Body of pancreas (tissue), 4 donors: ENCODE measurements around the gene SIN3A. TPM values are rescaled to one million over a fixed set of nuclear protein-coding genes. Genes with fewer than 3 reads are reported as not detected.
"Not testable (repeated sequence)": the region's sequence is repeated elsewhere in the genome, so short reads cannot be mapped to it uniquely, and the experiment has no call there.

Experiments
- ATAC-seq: fragments of 150-250 bp; one replicate; pipeline ENCODE4 v1.9.1; 2016
- DNase-seq, 4 donors: peaks; one replicate each; pipeline ENCODE4 v3.0.0-alpha.2; 2019
- H3K27ac ChIP-seq, 4 donors: fragments of 200-600 bp; sonication (generic); 1 replicate in 3 of 4; 2 replicates in 1 of 4; pipeline versions ENCODE4 v1.5.1 to v1.6.1; 2016 to 2019; ENCODE audit warnings: mild to moderate bottlenecking in 1 of 4, mixed read lengths in 1 of 4, moderate library complexity in 1 of 4
- H3K27me3 ChIP-seq, 2 donors: fragments of 200-600 bp; sonication (generic); one replicate each; pipeline ENCODE4 v1.6.0; 2016; ENCODE audit warnings: mild to moderate bottlenecking in 1 of 2
- H3K36me3 ChIP-seq, 2 donors: fragments of 200-600 bp; sonication (generic); replicated peaks in 1 of 2; 2 replicates each; pipeline ENCODE4 v1.5.1; 2016; ENCODE audit warnings: low read depth in 2 of 2; ENCODE audit not compliant: insufficient read depth in 1 of 2
- H3K4me1 ChIP-seq: fragments of 200-600 bp; sonication (generic); one replicate; pipeline ENCODE4 v1.6.0; 2016
- H3K4me3 ChIP-seq, 2 donors: fragments of 200-600 bp; sonication (generic); 1 replicate in 1 of 2; 2 replicates in 1 of 2; pipeline ENCODE4 v1.5.1; 2016 to 2019
- H3K9me3 ChIP-seq, 3 donors: fragments of 200-600 bp; sonication (generic); 1 replicate in 2 of 3; 2 replicates in 1 of 3; pipeline ENCODE4 v1.5.1; 2016
- POLR2A ChIP-seq, 3 donors: fragments of 450-650 bp; IDR thresholded peaks; one replicate each; pipeline ENCODE4 v1.6.1; 2016; ENCODE audit warnings: antibody characterized with exemption in 3 of 3, mild to moderate bottlenecking in 2 of 3
- WGBS, 2 donors: methylation state at CpG; one replicate each; pipeline ENCODE4 v1.1.5; 2017; 5-methylcytosine and 5-hydroxymethylcytosine counted together
- intact Hi-C: fragments of 100-400 bp; cut with DNase I; formaldehyde crosslinking; loops from one replicate; pipeline ENCODE4 v1.15.1; 2023
- total RNA-seq, 2 donors: library from RNA; depleted of rRNA; stranded (reverse); fragments of >200 nt; gene quantifications; one replicate each; pipeline ENCODE4 v1.1.0, GENCODE V29; 2016
- TF ChIP-seq, protein P1 (sequence below), 7 experiments: fragments of 450-650 bp in 4 of 7; fragments of 200-600 bp in 3 of 7; sonication (generic) in 3 of 7; IDR thresholded peaks; one replicate each; pipeline ENCODE4 v1.5.1; 2016 to 2019; ENCODE audit warnings: antibody characterized with exemption in 7 of 7

The SIN3A gene
- total RNA-seq, 2 donors from 2014 or later = 17.1 to 23.1 TPM

DNA sequence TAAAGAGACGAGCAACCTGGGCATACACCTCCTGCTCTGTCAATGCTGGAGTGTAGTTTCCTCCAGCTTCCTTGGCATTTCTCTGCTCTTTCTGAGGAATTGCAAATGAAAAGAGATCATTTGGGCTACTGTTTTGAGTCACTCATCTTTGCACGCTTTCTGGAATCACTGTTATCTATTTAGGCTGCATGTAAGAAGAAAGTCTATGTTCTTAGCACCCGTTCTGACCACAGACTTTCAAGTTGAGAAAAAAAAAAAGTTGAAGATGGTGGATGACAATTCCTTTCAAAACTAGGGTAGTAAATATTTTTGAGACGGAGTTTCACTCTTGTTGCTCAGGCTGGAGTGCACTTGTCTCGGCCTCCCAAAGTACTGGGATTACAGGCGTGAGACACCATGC lies 41.3 kb downstream of the SIN3A start:
- intact Hi-C loops = no loop called here
- TF ChIP-seq POLR2A (IDR thresholded peaks at IDR 0.05) = no peak
- TF ChIP-seq, protein P1, sequence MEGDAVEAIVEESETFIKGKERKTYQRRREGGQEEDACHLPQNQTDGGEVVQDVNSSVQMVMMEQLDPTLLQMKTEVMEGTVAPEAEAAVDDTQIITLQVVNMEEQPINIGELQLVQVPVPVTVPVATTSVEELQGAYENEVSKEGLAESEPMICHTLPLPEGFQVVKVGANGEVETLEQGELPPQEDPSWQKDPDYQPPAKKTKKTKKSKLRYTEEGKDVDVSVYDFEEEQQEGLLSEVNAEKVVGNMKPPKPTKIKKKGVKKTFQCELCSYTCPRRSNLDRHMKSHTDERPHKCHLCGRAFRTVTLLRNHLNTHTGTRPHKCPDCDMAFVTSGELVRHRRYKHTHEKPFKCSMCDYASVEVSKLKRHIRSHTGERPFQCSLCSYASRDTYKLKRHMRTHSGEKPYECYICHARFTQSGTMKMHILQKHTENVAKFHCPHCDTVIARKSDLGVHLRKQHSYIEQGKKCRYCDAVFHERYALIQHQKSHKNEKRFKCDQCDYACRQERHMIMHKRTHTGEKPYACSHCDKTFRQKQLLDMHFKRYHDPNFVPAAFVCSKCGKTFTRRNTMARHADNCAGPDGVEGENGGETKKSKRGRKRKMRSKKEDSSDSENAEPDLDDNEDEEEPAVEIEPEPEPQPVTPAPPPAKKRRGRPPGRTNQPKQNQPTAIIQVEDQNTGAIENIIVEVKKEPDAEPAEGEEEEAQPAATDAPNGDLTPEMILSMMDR (IDR thresholded peaks at IDR 0.05) = no peak
- H3K9me3 ChIP-seq = no peaks in the 10 kb centered on the region
- no peak overlapping the region for H3K4me3 ChIP-seq
- no peak for DNase-seq
- no peaks in the 10 kb centered on the region for H3K4me1 ChIP-seq
- ATAC-seq = no peak
- WGBS, 2 donors = 92 to 94% methylated on average over 6 of the region's 6 CpGs
- no peak overlapping the region for H3K27ac ChIP-seq
- no peaks in the 10 kb centered on the region for H3K27me3 ChIP-seq
- H3K36me3 ChIP-seq = peaks cover 16 to 48% of the 10 kb centered on the region in 2 donors

DNA sequence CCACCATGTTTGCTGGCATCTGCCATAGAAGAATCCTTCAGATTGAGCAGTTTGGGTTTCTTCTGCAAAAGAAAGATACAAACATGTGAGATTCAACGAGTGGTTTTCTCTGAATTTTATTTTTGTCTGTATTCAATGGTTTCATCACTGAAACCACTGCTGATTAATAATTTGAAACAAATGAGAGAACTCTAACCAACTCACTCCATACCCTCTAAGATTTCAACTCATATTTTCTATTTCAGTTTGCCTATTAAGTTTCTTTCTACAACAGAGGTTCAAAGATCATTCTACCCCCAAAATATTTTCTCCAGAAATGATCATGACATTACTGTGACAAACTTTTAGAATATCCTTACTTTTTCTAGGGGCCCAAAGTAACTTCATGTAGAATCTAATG lies 44.4 kb downstream of the SIN3A start:
- H3K36me3 ChIP-seq = peaks cover 13 to 50% of the 10 kb centered on the region in 2 donors
- 75 to 88% methylated on average over 1 of the region's 1 CpG for WGBS, 2 donors
- H3K27ac ChIP-seq = no peak overlapping the region
- H3K27me3 ChIP-seq = no peaks in the 10 kb centered on the region
- no peak overlapping the region for H3K4me3 ChIP-seq
- ATAC-seq (no peak), DNase-seq (no peak)
- H3K9me3 ChIP-seq = no peaks in the 10 kb centered on the region
- intact Hi-C loops = no loop called here
- H3K4me1 ChIP-seq = no peaks in the 10 kb centered on the region
- TF ChIP-seq POLR2A (IDR thresholded peaks at IDR 0.05) = no peak
- TF ChIP-seq, protein P1 (IDR thresholded peaks at IDR 0.05) = no peak

- Histone ChIP-seq H3K9me3 (no peaks in the 10 kb centered on the region), H3K27ac (no peak overlapping the region), H3K27me3 (no peaks in the 10 kb centered on the region), H3K36me3 (peaks cover 0 to 45% of the 10 kb centered on the region in 2 donors), H3K4me3 (no peak overlapping the region), H3K4me1 (no peaks in the 10 kb centered on the region)
- intact Hi-C loops = no loop called here
- TF ChIP-seq, protein P1 (IDR thresholded peaks at IDR 0.05) = no peak
- no peak for TF ChIP-seq POLR2A (IDR thresholded peaks at IDR 0.05)
- DNase-seq = no peak
- WGBS, 2 donors = 88 to 96% methylated on average over 2 of the region's 2 CpGs
- ATAC-seq = no peak
Observed at GRCh38 chr15:75403892-75404291, 47.6 kb downstream of the SIN3A start.

DNA sequence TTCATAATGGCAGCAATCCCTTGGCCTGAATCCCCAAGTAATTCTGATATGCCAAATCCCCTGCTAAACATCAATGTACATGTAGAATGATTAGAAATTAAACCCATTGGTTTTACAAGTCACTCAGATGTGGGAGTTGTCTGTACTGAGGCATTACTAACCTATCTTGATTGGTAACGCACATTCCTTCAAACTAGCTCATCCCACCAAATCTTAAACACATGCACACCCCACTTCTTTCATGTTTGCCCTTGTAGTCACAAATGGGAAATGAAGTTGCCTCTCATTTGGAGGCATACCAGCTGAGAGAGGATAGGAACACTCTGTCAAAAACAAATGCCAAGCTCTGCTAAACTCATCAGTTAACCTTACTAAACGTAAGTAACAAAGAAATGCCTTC lies 54.0 kb downstream of the SIN3A start:
- 72 to 87% methylated on average over 2 of the region's 2 CpGs for WGBS, 2 donors
- H3K27me3 ChIP-seq = no peaks in the 10 kb centered on the region
- no peak overlapping the region for H3K27ac ChIP-seq
- intact Hi-C loops = no loop called here
- peaks cover 0 to 45% of the 10 kb centered on the region in 2 donors for H3K36me3 ChIP-seq
- TF ChIP-seq POLR2A (IDR thresholded peaks at IDR 0.05) = no peak
- TF ChIP-seq, protein P1 (IDR thresholded peaks at IDR 0.05) = no peak
- H3K4me3 ChIP-seq = no peak overlapping the region
- no peaks in the 10 kb centered on the region for H3K4me1 ChIP-seq
- ATAC-seq = no peak
- no peaks in the 10 kb centered on the region for H3K9me3 ChIP-seq
- no peak for DNase-seq

DNA sequence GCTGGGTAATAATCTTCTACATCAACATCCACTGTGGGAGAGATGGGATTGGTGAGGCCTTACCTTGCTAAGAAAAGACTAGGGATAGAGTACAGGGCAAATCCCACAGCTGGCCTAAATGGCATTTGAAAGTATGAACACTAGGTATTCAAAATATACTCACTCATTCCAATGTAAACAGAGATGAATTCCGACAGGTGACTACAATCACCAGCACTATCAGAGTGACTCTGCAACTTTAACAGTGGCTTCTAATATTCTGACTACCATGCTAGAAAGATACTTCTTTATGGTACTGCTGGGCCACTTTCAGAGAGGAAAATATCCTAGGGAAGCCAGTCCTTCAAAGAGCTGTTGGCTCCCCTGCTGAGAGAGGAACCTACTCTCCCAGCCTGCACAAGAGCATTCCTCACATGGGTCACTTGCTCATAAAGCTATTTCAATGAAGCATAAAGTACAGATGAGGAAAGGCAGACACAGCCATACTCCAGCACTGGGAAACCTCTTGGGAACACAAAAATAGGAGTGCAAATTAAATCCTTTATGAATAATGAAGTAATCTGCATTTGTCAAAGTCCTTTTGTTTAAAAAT lies 61.6 kb downstream of the SIN3A start:
- H3K4me3 ChIP-seq = no peak overlapping the region
- no peaks in the 10 kb centered on the region for H3K4me1 ChIP-seq
- TF ChIP-seq POLR2A (IDR thresholded peaks at IDR 0.05) = no peak
- intact Hi-C loops = no loop called here
- DNase-seq (no peak), ATAC-seq (no peak)
- WGBS, 2 donors = 24 to 61% methylated on average over 1 of the region's 1 CpG
- H3K27me3 ChIP-seq = no peaks in the 10 kb centered on the region
- H3K36me3 ChIP-seq = peaks cover 10 to 36% of the 10 kb centered on the region in 2 donors
- no peaks in the 10 kb centered on the region for H3K9me3 ChIP-seq
- no peak overlapping the region for H3K27ac ChIP-seq

DNA sequence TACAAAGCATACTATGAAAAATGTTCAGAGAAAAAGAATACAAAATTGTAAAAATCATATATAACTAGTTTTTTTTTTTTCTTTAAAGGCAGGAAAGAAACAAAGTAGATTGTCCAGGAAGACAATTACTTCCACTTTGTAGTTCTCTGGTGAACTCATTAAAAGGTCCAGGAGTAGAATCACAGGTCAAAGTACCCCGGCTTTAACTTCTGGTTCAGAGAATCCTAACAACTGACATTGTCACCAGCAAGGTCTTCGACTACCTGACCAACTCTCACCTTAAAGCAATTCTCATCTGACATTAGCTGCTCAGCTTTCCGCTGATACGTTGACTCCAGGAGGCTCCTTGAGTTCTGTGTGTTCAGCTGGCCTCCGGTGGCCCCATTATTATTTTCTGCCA lies 67.5 kb downstream of the SIN3A start:
- H3K4me3 ChIP-seq, H3K9me3 ChIP-seq, H3K27ac ChIP-seq, H3K4me1 ChIP-seq, ATAC-seq, intact Hi-C loops, H3K27me3 ChIP-seq: not testable (repeated sequence)
- H3K36me3 ChIP-seq = peaks cover 17 to 43% of the 10 kb centered on the region in 2 donors
- WGBS, 2 donors = 38 to 61% methylated on average over 5 of the region's 5 CpGs
- peak in 1 of 4 donors; percentile 15 for DNase-seq
